ENCODE data around the gene TICAM1.

TICAM1 gene

DNA sequence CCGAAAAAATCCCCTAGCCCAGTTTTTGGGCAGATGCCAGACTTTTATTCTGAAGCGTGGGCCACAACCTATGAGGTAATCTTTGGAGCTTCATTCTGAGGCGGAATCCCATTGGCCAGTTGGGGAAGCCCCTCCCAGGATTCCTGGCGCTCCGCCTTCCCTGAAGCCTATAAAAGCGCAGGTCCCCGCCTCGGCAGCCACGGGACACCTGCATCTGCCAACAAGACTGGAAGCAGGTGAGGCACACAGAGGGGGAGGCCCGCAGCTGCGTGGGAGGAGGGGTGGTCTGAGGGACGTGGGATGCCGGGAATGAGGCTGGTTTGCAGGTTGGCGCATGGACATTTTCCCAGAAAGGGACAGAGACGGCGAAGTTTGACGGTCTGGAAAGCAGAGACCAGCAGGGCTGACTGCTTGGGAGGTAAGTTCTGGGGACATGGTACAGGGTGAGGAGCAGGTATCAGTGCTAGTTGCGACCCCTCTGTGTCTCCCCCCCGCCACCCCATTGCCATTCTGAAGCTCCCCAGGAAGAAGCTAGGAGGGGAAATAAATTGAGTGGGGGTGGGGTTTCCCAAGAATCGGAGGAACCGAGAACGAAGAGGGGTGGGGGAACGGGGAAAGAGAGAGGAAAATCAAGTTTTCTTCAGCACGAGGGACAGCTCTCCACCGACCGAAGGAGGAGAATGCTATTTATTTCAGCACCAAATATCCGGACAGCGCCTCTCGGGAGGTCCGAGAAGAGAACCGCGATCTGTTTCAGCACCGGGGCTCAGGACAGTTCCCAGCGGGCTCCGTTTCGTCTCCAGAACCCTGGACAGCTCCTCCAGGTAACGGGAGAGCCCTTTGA, 62.4 kb downstream of the TICAM1 start:
- DNase-seq = peak; percentile 87 to 89

All from SHP77 (cell line).